Body of pancreas (tissue), 4 donors: ENCODE data around the gene IFNAR1. TPM values are rescaled to one million over a fixed set of nuclear protein-coding genes. Genes with fewer than 3 reads are reported as not detected.

ENCODE experiments used
- ATAC-seq: fragments of 150-250 bp; one replicate; pipeline ENCODE4 v1.9.1; 2016
- DNase-seq, 4 donors: peaks; one replicate each; pipeline ENCODE4 v3.0.0-alpha.2; 2019
- H3K27ac ChIP-seq, 4 donors: fragments of 200-600 bp; sonication (generic); 1 replicate in 3 of 4; 2 replicates in 1 of 4; pipeline versions ENCODE4 v1.5.1 to v1.6.1; 2016 to 2019; ENCODE audit warnings: mild to moderate bottlenecking in 1 of 4, mixed read lengths in 1 of 4, moderate library complexity in 1 of 4
- H3K27me3 ChIP-seq, 2 donors: fragments of 200-600 bp; sonication (generic); one replicate each; pipeline ENCODE4 v1.6.0; 2016; ENCODE audit warnings: mild to moderate bottlenecking in 1 of 2
- H3K36me3 ChIP-seq, 2 donors: fragments of 200-600 bp; sonication (generic); replicated peaks in 1 of 2; 2 replicates each; pipeline ENCODE4 v1.5.1; 2016; ENCODE audit warnings: low read depth in 2 of 2; ENCODE audit not compliant: insufficient read depth in 1 of 2
- H3K4me1 ChIP-seq: fragments of 200-600 bp; sonication (generic); one replicate; pipeline ENCODE4 v1.6.0; 2016
- H3K4me3 ChIP-seq, 2 donors: fragments of 200-600 bp; sonication (generic); 1 replicate in 1 of 2; 2 replicates in 1 of 2; pipeline ENCODE4 v1.5.1; 2016 to 2019
- H3K9me3 ChIP-seq, 3 donors: fragments of 200-600 bp; sonication (generic); 1 replicate in 2 of 3; 2 replicates in 1 of 3; pipeline ENCODE4 v1.5.1; 2016
- POLR2A ChIP-seq, 3 donors: fragments of 450-650 bp; IDR thresholded peaks; one replicate each; pipeline ENCODE4 v1.6.1; 2016; ENCODE audit warnings: antibody characterized with exemption in 3 of 3, mild to moderate bottlenecking in 2 of 3
- WGBS, 2 donors: methylation state at CpG; one replicate each; pipeline ENCODE4 v1.1.5; 2017; 5-methylcytosine and 5-hydroxymethylcytosine counted together
- intact Hi-C: fragments of 100-400 bp; cut with DNase I; formaldehyde crosslinking; loops from one replicate; pipeline ENCODE4 v1.15.1; 2023
- total RNA-seq, 2 donors: library from RNA; depleted of rRNA; stranded (reverse); fragments of >200 nt; gene quantifications; one replicate each; pipeline ENCODE4 v1.1.0, GENCODE V29; 2016
- TF ChIP-seq, protein P1 (sequence below), 7 experiments: fragments of 450-650 bp in 4 of 7; fragments of 200-600 bp in 3 of 7; sonication (generic) in 3 of 7; IDR thresholded peaks; one replicate each; pipeline ENCODE4 v1.5.1; 2016 to 2019; ENCODE audit warnings: antibody characterized with exemption in 7 of 7

Gene IFNAR1
- total RNA-seq, 2 donors from 2014 or later: 14.2 to 17.9 TPM

DNA sequence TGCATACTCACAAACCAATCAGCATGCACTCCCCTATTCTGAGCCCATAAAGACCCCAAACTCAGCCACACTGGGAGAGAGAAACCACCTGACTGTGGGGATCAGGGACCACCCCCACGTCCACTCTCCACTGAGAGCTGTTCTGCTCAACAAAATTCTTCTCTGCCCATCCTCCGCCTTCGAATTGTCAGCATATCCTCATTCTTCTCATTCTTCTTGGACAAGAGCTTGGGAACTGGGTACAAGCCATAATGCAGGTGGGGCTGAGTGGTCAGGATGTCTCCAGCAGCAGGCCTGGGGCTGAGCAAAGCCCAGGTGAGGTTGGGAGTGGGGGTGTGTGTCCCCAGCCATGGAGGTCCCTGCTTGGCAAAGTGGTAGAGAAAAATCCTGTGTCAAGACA, 43.8 kb downstream of the IFNAR1 start:
- peaks cover 0 to 6% (median 0%) of the 10 kb centered on the region in 3 donors for H3K9me3 ChIP-seq
- no peak overlapping the region for H3K27ac ChIP-seq
- intact Hi-C loops: loop anchor here (10.0 kb wide), 1 partner anchor 164 kb away; no protein-coding TSS in a partner anchor
- H3K27me3 ChIP-seq: no peaks in the 10 kb centered on the region
- no peak for DNase-seq
- ATAC-seq: no peak
- WGBS, 2 donors: 71 to 76% methylated on average over 3 of the region's 3 CpGs
- H3K36me3 ChIP-seq: no peaks in the 10 kb centered on the region
- no peaks in the 10 kb centered on the region for H3K4me1 ChIP-seq
- H3K4me3 ChIP-seq: no peak overlapping the region
- TF ChIP-seq POLR2A (IDR thresholded peaks at IDR 0.05): no peak
- TF ChIP-seq, protein P1, sequence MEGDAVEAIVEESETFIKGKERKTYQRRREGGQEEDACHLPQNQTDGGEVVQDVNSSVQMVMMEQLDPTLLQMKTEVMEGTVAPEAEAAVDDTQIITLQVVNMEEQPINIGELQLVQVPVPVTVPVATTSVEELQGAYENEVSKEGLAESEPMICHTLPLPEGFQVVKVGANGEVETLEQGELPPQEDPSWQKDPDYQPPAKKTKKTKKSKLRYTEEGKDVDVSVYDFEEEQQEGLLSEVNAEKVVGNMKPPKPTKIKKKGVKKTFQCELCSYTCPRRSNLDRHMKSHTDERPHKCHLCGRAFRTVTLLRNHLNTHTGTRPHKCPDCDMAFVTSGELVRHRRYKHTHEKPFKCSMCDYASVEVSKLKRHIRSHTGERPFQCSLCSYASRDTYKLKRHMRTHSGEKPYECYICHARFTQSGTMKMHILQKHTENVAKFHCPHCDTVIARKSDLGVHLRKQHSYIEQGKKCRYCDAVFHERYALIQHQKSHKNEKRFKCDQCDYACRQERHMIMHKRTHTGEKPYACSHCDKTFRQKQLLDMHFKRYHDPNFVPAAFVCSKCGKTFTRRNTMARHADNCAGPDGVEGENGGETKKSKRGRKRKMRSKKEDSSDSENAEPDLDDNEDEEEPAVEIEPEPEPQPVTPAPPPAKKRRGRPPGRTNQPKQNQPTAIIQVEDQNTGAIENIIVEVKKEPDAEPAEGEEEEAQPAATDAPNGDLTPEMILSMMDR (IDR thresholded peaks at IDR 0.05): no peak

DNA sequence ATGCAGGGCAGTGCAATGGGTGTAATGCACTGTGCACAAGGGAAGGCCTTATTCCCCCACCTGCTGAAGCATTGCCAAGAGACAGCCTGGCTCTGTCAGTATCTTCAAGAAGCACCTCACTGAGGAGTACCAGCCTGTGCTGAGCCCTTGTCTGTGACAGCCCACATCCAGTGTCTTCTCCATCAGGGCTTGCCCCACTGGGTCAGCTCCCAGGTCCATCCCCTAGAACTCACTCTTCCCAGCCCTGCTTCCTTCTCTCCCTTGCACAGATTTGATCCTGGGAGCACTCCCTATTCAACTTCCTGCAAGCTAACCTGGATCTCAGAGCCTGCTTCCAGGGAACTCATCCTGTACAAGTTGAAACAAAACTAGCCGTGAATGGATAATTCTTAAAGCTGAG, 44.8 kb downstream of the IFNAR1 start:
- ATAC-seq: no peak
- no peaks in the 10 kb centered on the region for H3K36me3 ChIP-seq
- no peak for TF ChIP-seq POLR2A (IDR thresholded peaks at IDR 0.05)
- DNase-seq: no peak
- no peak overlapping the region for H3K4me3 ChIP-seq
- H3K27ac ChIP-seq: no peak overlapping the region
- H3K4me1 ChIP-seq: no peaks in the 10 kb centered on the region
- intact Hi-C loops: loop anchor here (10.0 kb wide), 1 partner anchor 165 kb away; no protein-coding TSS in a partner anchor
- H3K27me3 ChIP-seq: no peaks in the 10 kb centered on the region
- 88 to 100% methylated on average over 1 of the region's 1 CpG for WGBS, 2 donors
- H3K9me3 ChIP-seq: peaks cover 0 to 6% (median 0%) of the 10 kb centered on the region in 3 donors

DNA sequence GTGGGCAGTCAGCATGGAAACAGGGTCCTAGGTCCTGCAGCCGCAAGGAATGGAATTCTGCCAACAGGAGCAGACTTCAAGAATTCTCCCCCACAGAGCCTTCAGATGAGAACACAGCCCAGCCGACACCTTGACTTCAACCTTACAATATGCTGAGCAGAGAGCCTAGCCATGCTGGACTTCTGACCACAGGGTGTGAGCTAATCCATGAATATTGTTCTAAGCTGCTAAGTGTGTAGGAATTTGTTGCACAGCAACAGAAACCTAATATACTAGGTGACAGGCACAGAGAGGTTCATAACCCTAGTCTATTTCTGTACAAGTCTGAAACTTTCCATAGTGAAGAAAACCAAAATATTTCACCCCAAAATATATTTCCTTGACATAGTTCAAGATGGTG, 45.5 kb downstream of the IFNAR1 start:
- intact Hi-C loops: no loop called here
- no peak overlapping the region for H3K4me3 ChIP-seq
- H3K36me3 ChIP-seq: no peaks in the 10 kb centered on the region
- no peaks in the 10 kb centered on the region for H3K4me1 ChIP-seq
- no peaks in the 10 kb centered on the region for H3K27me3 ChIP-seq
- DNase-seq: no peak
- ATAC-seq: no peak
- TF ChIP-seq, protein P1 (IDR thresholded peaks at IDR 0.05): no peak
- 74 to 93% methylated on average over 2 of the region's 2 CpGs for WGBS, 2 donors
- peaks cover 0 to 6% (median 0%) of the 10 kb centered on the region in 3 donors for H3K9me3 ChIP-seq
- H3K27ac ChIP-seq: no peak overlapping the region

DNA sequence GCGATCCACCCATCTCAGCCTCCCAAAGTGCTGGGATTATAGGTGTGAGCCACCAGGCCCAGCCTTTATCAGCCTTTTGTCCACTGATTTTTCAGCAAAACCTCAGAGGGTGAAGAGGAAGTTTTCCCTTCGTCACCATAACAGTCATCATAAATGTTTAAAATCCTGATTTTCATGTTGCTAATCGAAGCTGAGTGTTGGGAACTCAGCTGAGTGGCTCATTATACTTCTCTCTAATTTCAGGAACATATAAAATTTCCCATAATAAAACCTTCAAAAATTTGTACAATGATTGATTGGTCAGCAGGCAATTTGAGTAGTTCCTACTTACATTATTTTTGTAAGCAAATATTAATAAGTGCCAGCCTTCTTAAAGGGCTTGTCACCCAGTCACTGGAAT, 46.6 kb downstream of the IFNAR1 start:
- Histone ChIP-seq H3K9me3 (peaks cover 0 to 6% (median 0%) of the 10 kb centered on the region in 3 donors), H3K4me1 (no peaks in the 10 kb centered on the region), H3K27me3 (no peaks in the 10 kb centered on the region), H3K27ac (no peak overlapping the region), H3K36me3 (no peaks in the 10 kb centered on the region), H3K4me3 (no peak overlapping the region)
- DNase-seq (no peak), ATAC-seq (no peak)
- intact Hi-C loops: no loop called here
- TF ChIP-seq, protein P1 (IDR thresholded peaks at IDR 0.05): no peak
- no peak for TF ChIP-seq POLR2A (IDR thresholded peaks at IDR 0.05)
- 64 to 69% methylated on average over 3 of the region's 3 CpGs for WGBS, 2 donors

DNA sequence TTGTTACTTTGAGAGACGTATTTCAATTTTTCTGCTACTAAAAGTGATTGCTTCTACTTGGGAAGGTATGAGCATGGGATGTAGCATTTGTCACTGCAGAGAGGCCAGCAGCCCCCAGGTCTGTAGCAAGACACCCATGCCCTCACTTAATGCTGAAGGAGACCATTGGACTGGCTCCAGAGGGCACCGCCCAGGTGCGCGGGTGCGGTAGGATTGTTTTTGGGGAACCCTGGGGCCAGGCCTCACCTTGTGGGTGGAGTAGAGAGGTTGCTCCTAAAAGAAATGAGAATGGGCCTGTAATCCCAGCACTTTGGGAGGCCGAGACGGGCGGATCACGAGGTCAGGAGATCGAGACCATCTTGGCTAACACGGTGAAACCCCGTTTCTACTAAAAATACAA, 47.8 kb downstream of the IFNAR1 start:
- DNase-seq (no peak), ATAC-seq (no peak)
- Histone ChIP-seq H3K36me3 (no peaks in the 10 kb centered on the region), H3K4me1 (no peaks in the 10 kb centered on the region), H3K27me3 (no peaks in the 10 kb centered on the region), H3K9me3 (peaks cover 0 to under 1% (median 0%) of the 10 kb centered on the region in 3 donors), H3K27ac (no peak overlapping the region), H3K4me3 (no peak overlapping the region)
- no peak for TF ChIP-seq POLR2A (IDR thresholded peaks at IDR 0.05)
- TF ChIP-seq, protein P1 (IDR thresholded peaks at IDR 0.05): no peak
- 91 to 93% methylated on average over 6 to 12 of the region's 12 CpGs for WGBS, 2 donors
- intact Hi-C loops: no loop called here
